Upper lobe of right lung (tissue), 1 donor: Measurements from ENCODE around the gene RIPOR2. TPM values are rescaled to one million over a fixed set of nuclear protein-coding genes. Genes with fewer than 3 reads are reported as not detected.

Experiments
- ATAC-seq: fragments of 200-7000 bp; cut with Tn5 transposase; one replicate; pipeline ENCODE4 v1.9.1; 2020; ENCODE audit warnings: mild to moderate bottlenecking, moderate library complexity
- DNase-seq: peaks from one replicate; pipeline ENCODE4 v3.0.0-alpha.2; 2020
- H3K27ac ChIP-seq: fragments of 200-600 bp; one replicate; pipeline ENCODE4 v1.8.0; 2022
- H3K27me3 ChIP-seq: fragments of 200-600 bp; one replicate; pipeline ENCODE4 v1.8.0; 2022; ENCODE audit warnings: mild to moderate bottlenecking
- H3K36me3 ChIP-seq: fragments of 200-600 bp; one replicate; pipeline ENCODE4 v1.8.0; 2022
- H3K4me1 ChIP-seq: fragments of 200-600 bp; one replicate; pipeline ENCODE4 v1.8.0; 2022
- H3K4me3 ChIP-seq: fragments of 200-600 bp; one replicate; pipeline ENCODE4 v1.8.0; 2022; ENCODE audit warnings: mild to moderate bottlenecking
- H3K9me3 ChIP-seq: fragments of 200-600 bp; one replicate; pipeline ENCODE4 v1.8.0; 2022
- CTCF ChIP-seq: fragments of 200-600 bp; IDR thresholded peaks from one replicate; pipeline ENCODE4 v1.8.0; 2022; ENCODE audit warnings: antibody characterized with exemption
- intact Hi-C: fragments of 100-400 bp; cut with DNase I; formaldehyde crosslinking; loops from one replicate; pipeline ENCODE4 v1.11.0; 2022
- total RNA-seq: library from RNA; stranded (reverse); fragmentation: NEBNext Ultra II Directional; extraction: Animal tissue kit (Norgen Biotek cat#: 25700); gene quantifications from one replicate; pipeline ENCODE4 v1.2.1, GENCODE V29; 2021
- donor health status: DM: no; HTN: yes; CAD: no; lungs with severe emphysema.

RIPOR2 gene
- total RNA-seq, 1 donor from 2014 or later, result 25.6 TPM

DNA sequence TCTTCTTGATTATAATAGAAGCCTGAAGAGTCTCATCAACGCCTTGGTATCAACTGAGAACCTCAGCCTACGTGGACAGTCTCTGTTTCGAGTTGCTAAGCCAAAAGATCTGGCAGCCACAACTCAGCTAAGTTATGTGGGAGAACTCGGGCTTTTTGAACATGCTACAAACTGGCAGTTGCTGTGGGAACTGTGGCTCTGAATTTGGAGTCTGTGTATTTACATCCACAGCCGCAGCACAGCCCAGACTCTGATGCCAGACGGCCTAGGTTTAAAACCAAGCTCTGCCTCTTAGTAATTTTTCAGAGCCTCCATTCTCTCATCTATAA is 35.8 kb downstream of the RIPOR2 start:
- Histone ChIP-seq H3K9me3 (no peaks in the 10 kb centered on the region), H3K27ac (no peak overlapping the region), H3K4me1 (no peaks in the 10 kb centered on the region), H3K36me3 (no peaks in the 10 kb centered on the region), H3K27me3 (no peaks in the 10 kb centered on the region), H3K4me3 (no peak overlapping the region)
- intact Hi-C loops, result no loop called here
- no peak for TF ChIP-seq CTCF
- no peak for ATAC-seq
- DNase-seq, result no peak

DNA sequence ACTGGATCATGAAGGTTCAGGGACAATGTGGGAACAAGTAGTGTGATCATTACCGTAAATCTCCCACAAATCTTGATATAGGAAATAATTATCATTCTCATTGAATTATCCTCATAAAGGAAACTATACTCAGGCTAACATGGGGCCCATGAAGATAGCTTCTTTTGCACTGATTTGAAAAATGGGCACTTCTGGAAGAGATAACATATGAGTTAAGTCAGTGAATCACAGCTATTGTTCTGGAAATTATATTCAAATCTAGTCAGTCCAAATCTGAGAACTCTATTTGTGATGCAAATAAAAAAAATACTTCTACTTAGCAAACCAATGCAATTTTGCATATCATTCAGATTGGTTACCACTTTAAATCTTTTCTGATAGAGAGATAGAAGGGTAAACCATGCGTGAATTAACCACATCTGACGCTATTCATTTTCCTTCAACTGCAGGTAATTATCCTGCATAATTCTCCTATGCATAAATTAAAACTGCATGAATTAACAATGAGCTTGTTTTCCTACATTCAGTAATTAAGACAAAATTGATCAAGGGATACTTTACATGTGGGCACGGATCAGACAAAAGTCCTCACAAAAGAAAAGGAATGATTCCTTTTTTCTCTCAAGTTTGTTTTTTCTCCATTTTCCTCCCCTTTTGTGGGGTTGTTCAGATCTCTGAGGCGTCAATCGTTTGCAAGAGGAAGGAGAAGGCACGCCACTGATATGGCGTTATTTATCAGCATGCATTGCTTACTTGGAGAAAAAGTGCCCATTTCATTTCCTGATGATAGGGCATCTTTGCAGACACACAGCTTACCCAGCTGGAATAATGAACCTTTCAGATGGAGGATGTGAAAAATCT is 36.4 kb downstream of the RIPOR2 start:
- DNase-seq, result no peak
- Histone ChIP-seq H3K36me3 (no peaks in the 10 kb centered on the region), H3K4me1 (no peaks in the 10 kb centered on the region), H3K9me3 (no peaks in the 10 kb centered on the region), H3K27ac (no peak overlapping the region), H3K4me3 (no peak overlapping the region), H3K27me3 (no peaks in the 10 kb centered on the region)
- ATAC-seq, result no peak
- TF ChIP-seq CTCF, result no peak
- intact Hi-C loops, result no loop called here

GRCh38 chr6:24898676-24899075 is 37.1 kb downstream of the RIPOR2 start:
- no peaks in the 10 kb centered on the region for H3K4me1 ChIP-seq
- TF ChIP-seq CTCF, result no peak
- intact Hi-C loops, result no loop called here
- no peaks in the 10 kb centered on the region for H3K9me3 ChIP-seq
- H3K36me3 ChIP-seq, result no peaks in the 10 kb centered on the region
- no peak overlapping the region for H3K4me3 ChIP-seq
- DNase-seq (no peak), ATAC-seq (no peak)
- H3K27ac ChIP-seq, result no peak overlapping the region
- H3K27me3 ChIP-seq, result no peaks in the 10 kb centered on the region

DNA sequence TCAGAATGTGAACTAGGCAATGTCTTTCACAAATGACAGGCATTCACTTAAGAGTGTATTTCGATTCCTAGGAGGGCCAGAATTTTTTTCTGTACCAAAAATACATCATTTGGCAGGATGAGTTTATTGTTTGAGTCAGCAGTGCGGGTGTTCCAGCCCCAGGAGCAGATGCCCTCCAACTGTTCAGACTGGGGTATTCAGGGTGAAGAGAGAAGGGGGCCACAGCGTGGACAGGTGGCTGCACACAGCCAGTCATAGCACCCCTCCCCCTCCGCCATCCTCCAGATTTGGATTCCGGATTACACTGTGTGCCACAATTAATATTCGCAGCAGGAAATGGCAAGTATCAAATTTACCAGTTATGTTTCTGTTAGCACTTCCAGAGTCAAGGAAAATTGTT is 38.6 kb downstream of the RIPOR2 start:
- Histone ChIP-seq H3K27ac (no peak overlapping the region), H3K27me3 (no peaks in the 10 kb centered on the region), H3K9me3 (no peaks in the 10 kb centered on the region), H3K4me3 (no peak overlapping the region), H3K36me3 (no peaks in the 10 kb centered on the region), H3K4me1 (no peaks in the 10 kb centered on the region)
- ATAC-seq (no peak), DNase-seq (no peak)
- no peak for TF ChIP-seq CTCF
- intact Hi-C loops, result no loop called here

DNA sequence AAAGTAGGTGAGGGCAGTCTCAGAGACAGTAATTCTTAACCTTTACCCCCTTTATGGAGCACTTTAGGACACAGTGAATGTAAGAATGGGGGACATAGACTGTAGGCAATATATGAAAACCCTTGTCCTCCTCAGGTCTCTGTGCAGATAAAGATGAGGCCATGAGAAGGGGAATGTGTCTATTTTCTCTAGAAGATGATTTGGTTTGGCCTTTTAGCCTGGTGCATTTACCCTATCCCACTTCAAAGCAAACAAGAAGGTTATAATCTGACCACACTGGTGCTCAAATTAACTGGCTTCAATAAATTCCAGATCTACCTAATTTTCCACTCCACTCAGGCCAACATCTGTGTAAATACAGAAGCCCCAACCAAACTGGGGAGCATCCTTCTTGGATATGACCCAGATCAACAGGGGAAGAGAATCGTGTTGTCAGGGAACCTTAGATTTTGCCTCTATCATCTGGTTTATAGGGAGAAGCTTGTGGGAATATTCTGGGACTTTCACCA is 42.4 kb downstream of the RIPOR2 start:
- no peak for TF ChIP-seq CTCF
- no peak for ATAC-seq
- no peak for DNase-seq
- Histone ChIP-seq H3K27ac (no peak overlapping the region), H3K4me3 (no peak overlapping the region), H3K4me1 (no peaks in the 10 kb centered on the region), H3K9me3 (no peaks in the 10 kb centered on the region), H3K27me3 (no peaks in the 10 kb centered on the region), H3K36me3 (no peaks in the 10 kb centered on the region)
- intact Hi-C loops, result no loop called here

- intact Hi-C loops, result no loop called here
- DNase-seq (no peak), ATAC-seq (no peak)
- H3K4me1 ChIP-seq, result no peaks in the 10 kb centered on the region
- no peak for TF ChIP-seq CTCF
- H3K9me3 ChIP-seq, result no peaks in the 10 kb centered on the region
- H3K27me3 ChIP-seq, result no peaks in the 10 kb centered on the region
- no peaks in the 10 kb centered on the region for H3K36me3 ChIP-seq
- no peak overlapping the region for H3K27ac ChIP-seq
- H3K4me3 ChIP-seq, result no peak overlapping the region
Observed at GRCh38 chr6:24891004-24891403, 44.8 kb downstream of the RIPOR2 start.
